HepG2 (cell line): ENCODE data around the gene SAMD4A. TPM values are rescaled to one million over a fixed set of nuclear protein-coding genes. Genes with fewer than 3 reads are reported as not detected.

ENCODE experiments used
- polyA plus RNA-seq, 8 experiments: library from polyadenylated mRNA; depleted of rRNA in 3 of 8; stranded (reverse) in 7 of 8; unstranded in 1 of 8; fragments of >200 nt; fragmentation: Illumina TruSeq in 4 of 8; extraction: Trizol in 4 of 8; gene quantifications; 2 replicates each; pipeline versions ENCODE4 v1.2.1 to v1.2.3, GENCODE V29; 2011 to 2016; ENCODE audit warnings: low read depth in 4 of 8, missing spikeins in 1 of 8, mixed read lengths in 1 of 8; ENCODE audit not compliant: insufficient read depth in 1 of 8
- total RNA-seq, 5 experiments: library from RNA; depleted of rRNA; stranded (reverse); fragments of >200 nt; fragmentation: Illumina TruSeq; extraction: Trizol; gene quantifications; 2 replicates each; pipeline ENCODE4 v1.2.3, GENCODE V29; 2016; ENCODE audit warnings: low read depth in 1 of 5
- TF ChIP-seq, protein P1 (sequence below): sonication (generic); formaldehyde crosslinking; IDR thresholded peaks from 2 replicates; pipeline ENCODE4 v1.4.0; 2020; ENCODE audit warnings: low read depth, missing genetic modification reagents
- TF ChIP-seq, protein P2 (sequence below), 2 experiments: fragments of 450-650 bp in 1 of 2; sonication (generic) in 1 of 2; formaldehyde crosslinking; IDR thresholded peaks; 2 replicates each; pipeline versions ENCODE4 v1.5.0 to v1.8.0; 2020 to 2022; ENCODE audit warnings: mild to moderate bottlenecking in 1 of 2, missing genetic modification reagents in 1 of 2
- TF ChIP-seq, protein P3 (sequence below): sonication (generic); formaldehyde crosslinking; IDR thresholded peaks from 2 replicates; pipeline ENCODE4 v1.5.1; 2020; ENCODE audit warnings: mild to moderate bottlenecking, missing genetic modification reagents, borderline replicate concordance
- TF ChIP-seq, protein P4 (sequence below): sonication (generic); formaldehyde crosslinking; IDR thresholded peaks from 2 replicates; pipeline ENCODE4 v1.5.0; 2020; ENCODE audit warnings: missing genetic modification reagents, mild to moderate bottlenecking, borderline replicate concordance

The SAMD4A gene
- total and polyA plus RNA-seq, 2 of the 13 experiments (the other 11 are each of a cell fraction or from before 2014, with no cell fraction given), result 11.8 to 13.0 TPM

DNA sequence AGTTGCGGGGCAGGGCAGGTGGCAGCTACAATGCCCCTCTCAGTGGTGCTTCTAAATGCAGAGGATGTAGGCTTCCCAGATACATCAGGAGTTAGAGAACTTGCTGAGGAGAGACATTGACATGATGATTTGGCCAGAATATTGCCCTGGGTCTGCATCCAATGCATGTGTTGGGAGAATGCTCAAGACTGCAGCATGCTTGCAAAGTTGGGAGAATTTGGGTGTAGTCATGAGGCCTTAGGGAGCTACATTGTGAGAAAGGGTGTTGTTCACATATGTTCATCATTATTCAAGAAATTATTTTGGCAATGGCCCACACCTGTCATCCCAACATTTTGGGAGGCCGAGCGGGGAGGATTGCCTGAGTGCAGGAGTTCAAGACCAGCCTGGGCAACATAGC, 149.9 kb downstream of the SAMD4A start (continued):
- TF ChIP-seq, protein P1, sequence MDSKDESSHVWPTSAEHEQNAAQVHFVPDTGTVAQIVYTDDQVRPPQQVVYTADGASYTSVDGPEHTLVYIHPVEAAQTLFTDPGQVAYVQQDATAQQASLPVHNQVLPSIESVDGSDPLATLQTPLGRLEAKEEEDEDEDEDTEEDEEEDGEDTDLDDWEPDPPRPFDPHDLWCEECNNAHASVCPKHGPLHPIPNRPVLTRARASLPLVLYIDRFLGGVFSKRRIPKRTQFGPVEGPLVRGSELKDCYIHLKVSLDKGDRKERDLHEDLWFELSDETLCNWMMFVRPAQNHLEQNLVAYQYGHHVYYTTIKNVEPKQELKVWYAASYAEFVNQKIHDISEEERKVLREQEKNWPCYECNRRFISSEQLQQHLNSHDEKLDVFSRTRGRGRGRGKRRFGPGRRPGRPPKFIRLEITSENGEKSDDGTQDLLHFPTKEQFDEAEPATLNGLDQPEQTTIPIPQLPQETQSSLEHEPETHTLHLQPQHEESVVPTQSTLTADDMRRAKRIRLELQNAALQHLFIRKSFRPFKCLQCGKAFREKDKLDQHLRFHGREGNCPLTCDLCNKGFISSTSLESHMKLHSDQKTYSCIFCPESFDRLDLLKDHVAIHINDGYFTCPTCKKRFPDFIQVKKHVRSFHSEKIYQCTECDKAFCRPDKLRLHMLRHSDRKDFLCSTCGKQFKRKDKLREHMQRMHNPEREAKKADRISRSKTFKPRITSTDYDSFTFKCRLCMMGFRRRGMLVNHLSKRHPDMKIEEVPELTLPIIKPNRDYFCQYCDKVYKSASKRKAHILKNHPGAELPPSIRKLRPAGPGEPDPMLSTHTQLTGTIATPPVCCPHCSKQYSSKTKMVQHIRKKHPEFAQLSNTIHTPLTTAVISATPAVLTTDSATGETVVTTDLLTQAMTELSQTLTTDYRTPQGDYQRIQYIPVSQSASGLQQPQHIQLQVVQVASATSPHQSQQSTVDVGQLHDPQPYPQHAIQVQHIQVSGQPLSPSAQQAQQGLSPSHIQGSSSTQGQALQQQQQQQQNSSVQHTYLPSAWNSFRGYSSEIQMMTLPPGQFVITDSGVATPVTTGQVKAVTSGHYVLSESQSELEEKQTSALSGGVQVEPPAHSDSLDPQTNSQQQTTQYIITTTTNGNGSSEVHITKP, result no peak
- TF ChIP-seq, protein P2, sequence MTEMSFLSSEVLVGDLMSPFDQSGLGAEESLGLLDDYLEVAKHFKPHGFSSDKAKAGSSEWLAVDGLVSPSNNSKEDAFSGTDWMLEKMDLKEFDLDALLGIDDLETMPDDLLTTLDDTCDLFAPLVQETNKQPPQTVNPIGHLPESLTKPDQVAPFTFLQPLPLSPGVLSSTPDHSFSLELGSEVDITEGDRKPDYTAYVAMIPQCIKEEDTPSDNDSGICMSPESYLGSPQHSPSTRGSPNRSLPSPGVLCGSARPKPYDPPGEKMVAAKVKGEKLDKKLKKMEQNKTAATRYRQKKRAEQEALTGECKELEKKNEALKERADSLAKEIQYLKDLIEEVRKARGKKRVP (CRISPR knock-in tag; IDR thresholded peaks at IDR 0.05), result no peak
- TF ChIP-seq, protein P3, sequence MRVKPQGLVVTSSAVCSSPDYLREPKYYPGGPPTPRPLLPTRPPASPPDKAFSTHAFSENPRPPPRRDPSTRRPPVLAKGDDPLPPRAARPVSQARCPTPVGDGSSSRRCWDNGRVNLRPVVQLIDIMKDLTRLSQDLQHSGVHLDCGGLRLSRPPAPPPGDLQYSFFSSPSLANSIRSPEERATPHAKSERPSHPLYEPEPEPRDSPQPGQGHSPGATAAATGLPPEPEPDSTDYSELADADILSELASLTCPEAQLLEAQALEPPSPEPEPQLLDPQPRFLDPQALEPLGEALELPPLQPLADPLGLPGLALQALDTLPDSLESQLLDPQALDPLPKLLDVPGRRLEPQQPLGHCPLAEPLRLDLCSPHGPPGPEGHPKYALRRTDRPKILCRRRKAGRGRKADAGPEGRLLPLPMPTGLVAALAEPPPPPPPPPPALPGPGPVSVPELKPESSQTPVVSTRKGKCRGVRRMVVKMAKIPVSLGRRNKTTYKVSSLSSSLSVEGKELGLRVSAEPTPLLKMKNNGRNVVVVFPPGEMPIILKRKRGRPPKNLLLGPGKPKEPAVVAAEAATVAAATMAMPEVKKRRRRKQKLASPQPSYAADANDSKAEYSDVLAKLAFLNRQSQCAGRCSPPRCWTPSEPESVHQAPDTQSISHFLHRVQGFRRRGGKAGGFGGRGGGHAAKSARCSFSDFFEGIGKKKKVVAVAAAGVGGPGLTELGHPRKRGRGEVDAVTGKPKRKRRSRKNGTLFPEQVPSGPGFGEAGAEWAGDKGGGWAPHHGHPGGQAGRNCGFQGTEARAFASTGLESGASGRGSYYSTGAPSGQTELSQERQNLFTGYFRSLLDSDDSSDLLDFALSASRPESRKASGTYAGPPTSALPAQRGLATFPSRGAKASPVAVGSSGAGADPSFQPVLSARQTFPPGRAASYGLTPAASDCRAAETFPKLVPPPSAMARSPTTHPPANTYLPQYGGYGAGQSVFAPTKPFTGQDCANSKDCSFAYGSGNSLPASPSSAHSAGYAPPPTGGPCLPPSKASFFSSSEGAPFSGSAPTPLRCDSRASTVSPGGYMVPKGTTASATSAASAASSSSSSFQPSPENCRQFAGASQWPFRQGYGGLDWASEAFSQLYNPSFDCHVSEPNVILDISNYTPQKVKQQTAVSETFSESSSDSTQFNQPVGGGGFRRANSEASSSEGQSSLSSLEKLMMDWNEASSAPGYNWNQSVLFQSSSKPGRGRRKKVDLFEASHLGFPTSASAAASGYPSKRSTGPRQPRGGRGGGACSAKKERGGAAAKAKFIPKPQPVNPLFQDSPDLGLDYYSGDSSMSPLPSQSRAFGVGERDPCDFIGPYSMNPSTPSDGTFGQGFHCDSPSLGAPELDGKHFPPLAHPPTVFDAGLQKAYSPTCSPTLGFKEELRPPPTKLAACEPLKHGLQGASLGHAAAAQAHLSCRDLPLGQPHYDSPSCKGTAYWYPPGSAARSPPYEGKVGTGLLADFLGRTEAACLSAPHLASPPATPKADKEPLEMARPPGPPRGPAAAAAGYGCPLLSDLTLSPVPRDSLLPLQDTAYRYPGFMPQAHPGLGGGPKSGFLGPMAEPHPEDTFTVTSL (CRISPR knock-in tag), result no peak
- TF ChIP-seq, protein P4, sequence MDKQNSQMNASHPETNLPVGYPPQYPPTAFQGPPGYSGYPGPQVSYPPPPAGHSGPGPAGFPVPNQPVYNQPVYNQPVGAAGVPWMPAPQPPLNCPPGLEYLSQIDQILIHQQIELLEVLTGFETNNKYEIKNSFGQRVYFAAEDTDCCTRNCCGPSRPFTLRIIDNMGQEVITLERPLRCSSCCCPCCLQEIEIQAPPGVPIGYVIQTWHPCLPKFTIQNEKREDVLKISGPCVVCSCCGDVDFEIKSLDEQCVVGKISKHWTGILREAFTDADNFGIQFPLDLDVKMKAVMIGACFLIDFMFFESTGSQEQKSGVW, result no peak
